Thyroid gland (tissue), 4 donors: Measurements from ENCODE around the gene ZFYVE26.

Experiments used
- CTCF ChIP-seq, 6 experiments: fragments of 200-600 bp in 3 of 6; fragments of 450-650 bp in 3 of 6; sonication (generic) in 3 of 6; IDR thresholded peaks; one replicate each; pipeline ENCODE4 v1.5.1; 2016 to 2019; ENCODE audit warnings: antibody characterized with exemption in 6 of 6, mild to moderate bottlenecking in 2 of 6, inconsistent platforms in 1 of 6, moderate library complexity in 1 of 6
- POLR2A ChIP-seq, 2 donors: fragments of 450-650 bp; IDR thresholded peaks; one replicate each; pipeline ENCODE4 v1.6.1; 2017; ENCODE audit warnings: antibody characterized with exemption in 2 of 2, mild to moderate bottlenecking in 2 of 2, moderate library complexity in 1 of 2

GRCh38 chr14:67728258-67728657 is 88.1 kb downstream of the ZFYVE26 start:
- TF ChIP-seq POLR2A (IDR thresholded peaks at IDR 0.05) (no peak), CTCF (IDR thresholded peaks at IDR 0.05) (no peak)
